Neural cell (in vitro differentiated cells): ENCODE measurements around the gene PHOX2A. TPM values are rescaled to one million over a fixed set of nuclear protein-coding genes. Genes with fewer than 3 reads are reported as not detected.

Experiments used
- H2AFZ ChIP-seq: fragments of 200-600, 300-800 bp; sonication (generic), shearing (Covaris generic); 2 replicates; pipeline ENCODE4 v1.6.0; 2014; ENCODE audit warnings: low read depth, mild to moderate bottlenecking, antibody characterized with exemption, low read length, moderate library complexity
- H3F3A ChIP-seq: fragments of 200-600 bp; shearing (Covaris generic); 2 replicates; pipeline ENCODE4 v1.6.1; 2016; ENCODE audit warnings: mild to moderate bottlenecking, moderate library complexity, mixed read lengths, antibody characterized with exemption, low read length; ENCODE audit not compliant: insufficient read depth, poor library complexity, severe bottlenecking
- H3K27ac ChIP-seq: fragments of 200-600, 300-800 bp; sonication (generic), shearing (Covaris generic); 2 replicates; pipeline ENCODE4 v1.5.1; 2014; ENCODE audit warnings: mild to moderate bottlenecking, low read length, moderate library complexity
- H3K27me3 ChIP-seq: fragments of 300-800, 200-600 bp; sonication (generic), shearing (Covaris generic); 2 replicates; pipeline ENCODE4 v1.6.0; 2014; ENCODE audit warnings: mild to moderate bottlenecking, low read depth, low read length, moderate library complexity; ENCODE audit not compliant: insufficient read depth
- H3K36me3 ChIP-seq: fragments of 300-800, 200-600 bp; sonication (generic), shearing (Covaris generic); 2 replicates; pipeline ENCODE4 v1.5.1; 2014; ENCODE audit warnings: mild to moderate bottlenecking, antibody characterized with exemption, low read length, moderate library complexity; ENCODE audit not compliant: insufficient read depth
- H3K4me2 ChIP-seq: fragments of 300-800, 200-600 bp; sonication (generic), shearing (Covaris generic); 2 replicates; pipeline ENCODE4 v1.6.0; 2014; ENCODE audit warnings: mild to moderate bottlenecking, low read length
- H3K4me3 ChIP-seq: fragments of 300-800, 200-600 bp; sonication (generic), shearing (Covaris generic); 2 replicates; pipeline ENCODE4 v1.5.1; 2014; ENCODE audit warnings: mild to moderate bottlenecking, low read length, moderate library complexity
- H3K79me2 ChIP-seq: fragments of 200-600 bp; shearing (Covaris generic); replicated peaks from 2 replicates; pipeline ENCODE4 v1.6.0; 2014; ENCODE audit warnings: mild to moderate bottlenecking, low read length, moderate library complexity; ENCODE audit not compliant: insufficient read depth
- H3K9ac ChIP-seq: fragments of 300-800, 200-600 bp; sonication (generic), shearing (Covaris generic); 2 replicates; pipeline ENCODE4 v1.6.1; 2016; ENCODE audit warnings: mild to moderate bottlenecking, low read length, mixed read lengths
- H3K9me2 ChIP-seq: fragments of 200-600 bp; shearing (Covaris generic); 2 replicates; pipeline ENCODE4 v1.6.1; 2016; ENCODE audit warnings: mild to moderate bottlenecking, low read length, mixed read lengths; ENCODE audit not compliant: insufficient read depth
- H3K9me3 ChIP-seq: fragments of 200-600, 300-800 bp; sonication (generic), shearing (Covaris generic); 2 replicates; pipeline ENCODE4 v1.6.1; 2016; ENCODE audit warnings: mild to moderate bottlenecking, mixed run types, low read length, moderate library complexity, mixed read lengths
- H4K20me1 ChIP-seq: fragments of 200-600 bp; shearing (Covaris generic); 2 replicates; pipeline ENCODE4 v1.6.1; 2016; ENCODE audit warnings: mild to moderate bottlenecking, mixed run types; ENCODE audit not compliant: insufficient read depth
- EP300 ChIP-seq: fragments of 450-650 bp; conservative IDR thresholded peaks from 2 replicates; pipeline ENCODE4 v1.6.1; 2014; ENCODE audit warnings: antibody characterized with exemption, mild to moderate bottlenecking, moderate library complexity; ENCODE audit not compliant: poor library complexity, severe bottlenecking
- EZH2 ChIP-seq: fragments of 200-600, 300-800 bp; shearing (Covaris generic), sonication (generic); IDR thresholded peaks from 2 replicates; pipeline ENCODE4 v1.6.1; 2014; ENCODE audit warnings: antibody characterized with exemption, low read length, borderline replicate concordance, mild to moderate bottlenecking; ENCODE audit not compliant: insufficient read depth, poor library complexity, severe bottlenecking
- MXI1 ChIP-seq: fragments of 450-650 bp; conservative IDR thresholded peaks from 2 replicates; pipeline ENCODE4 v1.6.1; 2014; ENCODE audit warnings: antibody characterized with exemption, mild to moderate bottlenecking; ENCODE audit not compliant: poor library complexity, severe bottlenecking
- POLR2AphosphoS5 ChIP-seq: IDR thresholded peaks from 2 replicates; pipeline ENCODE4 v1.6.1; 2012
- RAD21 ChIP-seq: fragments of 450-650 bp; conservative IDR thresholded peaks from 2 replicates; pipeline ENCODE4 v1.6.1; 2014; ENCODE audit warnings: antibody characterized with exemption, mild to moderate bottlenecking, moderate library complexity
- REST ChIP-seq: IDR thresholded peaks from 2 replicates; pipeline ENCODE4 v1.6.1; 2012; ENCODE audit warnings: borderline replicate concordance
- SMC3 ChIP-seq: fragments of 450-650 bp; conservative IDR thresholded peaks from 2 replicates; pipeline ENCODE4 v1.6.1; 2014; ENCODE audit warnings: antibody characterized with exemption, mild to moderate bottlenecking, moderate library complexity; ENCODE audit not compliant: poor library complexity
- TAF1 ChIP-seq: IDR thresholded peaks from 2 replicates; pipeline ENCODE4 v1.6.1; 2012; ENCODE audit warnings: low read depth
- polyA plus RNA-seq: library from polyadenylated mRNA; depleted of rRNA; stranded (reverse); fragments of >200 nt; gene quantifications from 2 replicates; pipeline ENCODE4 v1.2.3, GENCODE V29; 2014
- TF ChIP-seq, protein P1 (sequence below): fragments of 450-650 bp; IDR thresholded peaks from 2 replicates; pipeline ENCODE4 v1.5.1; 2014; ENCODE audit warnings: antibody characterized with exemption, mild to moderate bottlenecking, moderate library complexity; ENCODE audit not compliant: poor library complexity, severe bottlenecking

The PHOX2A gene
- polyA plus RNA-seq, 1 donor from 2014 or later = not detected

DNA sequence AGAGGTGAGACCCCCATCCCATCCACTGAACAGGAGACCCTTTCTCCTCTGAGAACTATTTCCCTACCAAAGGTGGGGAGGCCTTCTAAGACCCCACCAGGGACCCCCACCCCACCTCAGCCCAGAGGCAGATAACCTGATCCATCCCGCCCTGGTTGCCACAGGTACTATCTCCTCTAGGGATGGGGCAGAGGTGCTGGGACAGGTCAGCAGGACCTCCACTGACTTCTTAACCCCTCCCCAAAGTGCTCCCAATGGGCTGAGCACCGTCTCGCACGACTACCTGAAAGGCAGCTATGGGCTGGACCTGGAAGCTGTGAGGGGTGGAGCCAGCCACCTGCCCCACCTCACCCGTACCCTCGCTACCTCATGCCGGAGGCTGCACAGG lies 15.1 kb downstream of the PHOX2A start:
- Histone ChIP-seq H3K4me2 (no peak overlapping the region), H3K4me3 (no peak overlapping the region), H4K20me1 (no peaks in the 10 kb centered on the region), H3K27ac (no peak overlapping the region), H3F3A (no peaks in the 10 kb centered on the region), H3K27me3 (peaks cover 18% of the 10 kb centered on the region), H3K36me3 (no peaks in the 10 kb centered on the region), H3K9me2 (no peaks in the 10 kb centered on the region), H3K9me3 (no peaks in the 10 kb centered on the region), H3K9ac (no peak overlapping the region), H3K79me2 (peaks cover 13% of the 10 kb centered on the region), H2AFZ (no peak overlapping the region)
- no peak for TF ChIP-seq RAD21

- Histone ChIP-seq H3K4me2 (no peak overlapping the region), H3K27me3 (peaks cover 22% of the 10 kb centered on the region), H3K79me2 (peaks cover 13% of the 10 kb centered on the region), H3F3A (no peaks in the 10 kb centered on the region), H4K20me1 (no peaks in the 10 kb centered on the region), H3K27ac (no peak overlapping the region), H3K4me3 (no peak overlapping the region), H3K9me3 (no peaks in the 10 kb centered on the region), H2AFZ (no peak overlapping the region), H3K36me3 (no peaks in the 10 kb centered on the region), H3K9me2 (no peaks in the 10 kb centered on the region), H3K9ac (no peak overlapping the region)
- TF ChIP-seq, protein P1, sequence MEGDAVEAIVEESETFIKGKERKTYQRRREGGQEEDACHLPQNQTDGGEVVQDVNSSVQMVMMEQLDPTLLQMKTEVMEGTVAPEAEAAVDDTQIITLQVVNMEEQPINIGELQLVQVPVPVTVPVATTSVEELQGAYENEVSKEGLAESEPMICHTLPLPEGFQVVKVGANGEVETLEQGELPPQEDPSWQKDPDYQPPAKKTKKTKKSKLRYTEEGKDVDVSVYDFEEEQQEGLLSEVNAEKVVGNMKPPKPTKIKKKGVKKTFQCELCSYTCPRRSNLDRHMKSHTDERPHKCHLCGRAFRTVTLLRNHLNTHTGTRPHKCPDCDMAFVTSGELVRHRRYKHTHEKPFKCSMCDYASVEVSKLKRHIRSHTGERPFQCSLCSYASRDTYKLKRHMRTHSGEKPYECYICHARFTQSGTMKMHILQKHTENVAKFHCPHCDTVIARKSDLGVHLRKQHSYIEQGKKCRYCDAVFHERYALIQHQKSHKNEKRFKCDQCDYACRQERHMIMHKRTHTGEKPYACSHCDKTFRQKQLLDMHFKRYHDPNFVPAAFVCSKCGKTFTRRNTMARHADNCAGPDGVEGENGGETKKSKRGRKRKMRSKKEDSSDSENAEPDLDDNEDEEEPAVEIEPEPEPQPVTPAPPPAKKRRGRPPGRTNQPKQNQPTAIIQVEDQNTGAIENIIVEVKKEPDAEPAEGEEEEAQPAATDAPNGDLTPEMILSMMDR = no peak
- TF ChIP-seq RAD21 (no peak), EP300 (no peak), EZH2 (no peak), REST (no peak), SMC3 (no peak), TAF1 (no peak), POLR2AphosphoS5 (no peak), MXI1 (no peak)
These were observed 15.6 kb downstream of the PHOX2A start for GRCh38 chr11:72228229-72228843.
